K562 (cell line): Measurements from ENCODE around the gene SLC6A16. TPM values are rescaled to one million over a fixed set of nuclear protein-coding genes. Genes with fewer than 3 reads are reported as not detected.
A peak's percentile ranks its signal among the peaks of the same experiment; 100 is the strongest.

ENCODE experiments used
- CBX5 ChIP-seq: IDR thresholded peaks from 2 replicates; pipeline ENCODE4 v1.6.1; 2014; ENCODE audit warnings: low read depth, borderline replicate concordance
- ELK3 ChIP-seq: fragments of 450-650 bp; formaldehyde crosslinking; IDR thresholded peaks from 2 replicates; pipeline ENCODE4 v1.4.0; 2020; ENCODE audit warnings: mild to moderate bottlenecking
- HDGF ChIP-seq: fragments of 450-650 bp; IDR thresholded peaks from 2 replicates; pipeline ENCODE4 v1.6.1; 2016
- HNRNPH1 ChIP-seq: fragments of 200-400 bp; formaldehyde crosslinking; optimal IDR thresholded peaks from 2 replicates; pipeline ENCODE3; 2017; ENCODE audit warnings: low read depth, mild to moderate bottlenecking, low read length, moderate library complexity
- HNRNPL ChIP-seq: fragments of 200-400 bp; formaldehyde crosslinking; IDR thresholded peaks from 2 replicates; pipeline ENCODE4 v1.6.1; 2017; ENCODE audit warnings: low read depth, mild to moderate bottlenecking, low read length
- KAT7 ChIP-seq: sonication (generic); formaldehyde crosslinking; IDR thresholded peaks from 2 replicates; pipeline ENCODE4 v1.8.0; 2022; ENCODE audit warnings: missing genetic modification reagents, mild to moderate bottlenecking, borderline replicate concordance
- NR0B1 ChIP-seq: fragments of 450-650 bp; IDR thresholded peaks from one replicate; pipeline ENCODE4 v1.6.1; 2018; ENCODE audit warnings: mild to moderate bottlenecking, moderate library complexity; ENCODE audit not compliant: partially characterized antibody
- POLR2H ChIP-seq: IDR thresholded peaks from 2 replicates; pipeline ENCODE4 v1.6.1; 2016; ENCODE audit warnings: missing genetic modification characterization, low read depth, mild to moderate bottlenecking, control low read depth, missing compliant biosample characterization, moderate library complexity
- SMAD1 ChIP-seq: fragments of 150-350 bp; IDR thresholded peaks from 2 replicates; pipeline ENCODE4 v1.6.1; 2014; ENCODE audit warnings: low read length, low read depth; ENCODE audit not compliant: partially characterized antibody
- SPI1 ChIP-seq: IDR thresholded peaks from 2 replicates; pipeline ENCODE4 v1.6.1; 2011; ENCODE audit warnings: low read depth, low read length, control low read depth, borderline replicate concordance
- TEAD1 ChIP-seq, 2 experiments: fragments of 450-650 bp in 1 of 2; sonication (generic) in 1 of 2; formaldehyde crosslinking; IDR thresholded peaks; 2 replicates each; pipeline versions ENCODE4 v1.4.0 to v1.8.0; 2020 to 2022; ENCODE audit warnings: mild to moderate bottlenecking in 2 of 2, missing genetic modification reagents in 1 of 2
- U2AF2 ChIP-seq: fragments of 200-400 bp; formaldehyde crosslinking; optimal IDR thresholded peaks from 2 replicates; pipeline ENCODE3; 2017; ENCODE audit warnings: low read depth, mild to moderate bottlenecking, low read length
- ZBTB26 ChIP-seq: fragments of 450-650 bp; formaldehyde crosslinking; IDR thresholded peaks from 2 replicates; pipeline ENCODE4 v1.4.0; 2022; ENCODE audit warnings: missing genetic modification characterization
- ZBTB5 ChIP-seq: fragments of 450-650 bp; IDR thresholded peaks from 2 replicates; pipeline ENCODE4 v1.6.1; 2017; ENCODE audit warnings: antibody characterized with exemption
- ZNF121 ChIP-seq: sonication (generic); formaldehyde crosslinking; conservative IDR thresholded peaks from 2 replicates; pipeline ENCODE4 v1.8.0; 2022; ENCODE audit warnings: missing genetic modification reagents
- ZNF124 ChIP-seq: sonication (generic); formaldehyde crosslinking; IDR thresholded peaks from 2 replicates; pipeline ENCODE4 v1.8.1; 2022; ENCODE audit warnings: missing genetic modification reagents
- ZNF512 ChIP-seq: IDR thresholded peaks from 2 replicates; pipeline ENCODE4 v1.6.1; 2016; ENCODE audit warnings: missing genetic modification characterization, missing compliant biosample characterization
- polyA plus RNA-seq, 8 experiments: library from polyadenylated mRNA; depleted of rRNA in 4 of 8; stranded (reverse) in 5 of 8; unstranded in 3 of 8; fragments of >200 nt; fragmentation: Nextera tagmentation in 2 of 8; fragmentation: Illumina TruSeq in 1 of 8; extraction: Ambion mirVana in 2 of 8; extraction: Trizol in 1 of 8; gene quantifications; 2 replicates each; pipeline versions ENCODE4 v1.2.1 to v1.2.3, GENCODE V29; 2011 to 2014; ENCODE audit warnings: inconsistent platforms in 1 of 8, missing spikeins in 1 of 8
- total RNA-seq, 7 experiments: library from RNA; depleted of rRNA in 6 of 7; stranded (reverse); fragments of >200 nt in 6 of 7; fragmentation: Illumina TruSeq in 2 of 7; extraction: Trizol in 2 of 7; gene quantifications; 2 replicates each; pipeline versions ENCODE4 v1.2.1 to v1.2.3, GENCODE V29; 2011 to 2021; ENCODE audit warnings: low replicate concordance in 1 of 7

SLC6A16 gene
- total and polyA plus RNA-seq, 9 of the 15 experiments (the other 6 are each of a cell fraction or from before 2014, with no cell fraction given), result 0.05 to 0.95 (median 0.36) TPM

- TF ChIP-seq NR0B1 (no peak), ELK3 (CRISPR knock-in tag) (no peak), HNRNPL (no peak), U2AF2 (no peak), ZNF124 (CRISPR knock-in tag) (no peak), HDGF (no peak), ZNF121 (CRISPR knock-in tag) (no peak), ZBTB26 (CRISPR knock-in tag) (no peak), CBX5 (no peak), ZBTB5 (no peak), TEAD1 (CRISPR knock-in tag; IDR thresholded peaks at IDR 0.05) (0 out of 4 replicates have a peak, but pooled peaks of 1 of the 2 experiments have one; percentile 30), SMAD1 (no peak), POLR2H (no peak), ZNF512 (tag) (peak; percentile 39; the same call in 1 of the 2 replicates), HNRNPH1 (no peak), KAT7 (CRISPR knock-in tag) (no peak), SPI1 (no peak)
Measured at GRCh38 chr19:49362048-49362928, 37.3 kb upstream of the SLC6A16 start, which contains the start of gene TEAD2 (continued).
